Measurements from ENCODE around the gene ZNF782.

GRCh38 chr9:96853781-96854650, at the start of gene ZNF782:
- TF ChIP-seq, protein P1, sequence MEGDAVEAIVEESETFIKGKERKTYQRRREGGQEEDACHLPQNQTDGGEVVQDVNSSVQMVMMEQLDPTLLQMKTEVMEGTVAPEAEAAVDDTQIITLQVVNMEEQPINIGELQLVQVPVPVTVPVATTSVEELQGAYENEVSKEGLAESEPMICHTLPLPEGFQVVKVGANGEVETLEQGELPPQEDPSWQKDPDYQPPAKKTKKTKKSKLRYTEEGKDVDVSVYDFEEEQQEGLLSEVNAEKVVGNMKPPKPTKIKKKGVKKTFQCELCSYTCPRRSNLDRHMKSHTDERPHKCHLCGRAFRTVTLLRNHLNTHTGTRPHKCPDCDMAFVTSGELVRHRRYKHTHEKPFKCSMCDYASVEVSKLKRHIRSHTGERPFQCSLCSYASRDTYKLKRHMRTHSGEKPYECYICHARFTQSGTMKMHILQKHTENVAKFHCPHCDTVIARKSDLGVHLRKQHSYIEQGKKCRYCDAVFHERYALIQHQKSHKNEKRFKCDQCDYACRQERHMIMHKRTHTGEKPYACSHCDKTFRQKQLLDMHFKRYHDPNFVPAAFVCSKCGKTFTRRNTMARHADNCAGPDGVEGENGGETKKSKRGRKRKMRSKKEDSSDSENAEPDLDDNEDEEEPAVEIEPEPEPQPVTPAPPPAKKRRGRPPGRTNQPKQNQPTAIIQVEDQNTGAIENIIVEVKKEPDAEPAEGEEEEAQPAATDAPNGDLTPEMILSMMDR (IDR thresholded peaks at IDR 0.05; ENCODE audit: low read depth, low read length) = no peak
- TF ChIP-seq EZH2phosphoT487 (IDR thresholded peaks at IDR 0.05; ENCODE audit: low read depth) = no peak

All from OCI-LY3 (cell line).